GDM1 (cell line): ENCODE measurements around the gene NSD1.
"Not testable (repeated sequence)": the region's sequence is repeated elsewhere in the genome, so short reads cannot be mapped to it uniquely, and the experiment has no call there.

Experiments
- DNase-seq: peaks from one replicate; lab custom pipeline; 2025; lab: John Stamatoyannopoulos, UW

The NSD1 gene

DNA sequence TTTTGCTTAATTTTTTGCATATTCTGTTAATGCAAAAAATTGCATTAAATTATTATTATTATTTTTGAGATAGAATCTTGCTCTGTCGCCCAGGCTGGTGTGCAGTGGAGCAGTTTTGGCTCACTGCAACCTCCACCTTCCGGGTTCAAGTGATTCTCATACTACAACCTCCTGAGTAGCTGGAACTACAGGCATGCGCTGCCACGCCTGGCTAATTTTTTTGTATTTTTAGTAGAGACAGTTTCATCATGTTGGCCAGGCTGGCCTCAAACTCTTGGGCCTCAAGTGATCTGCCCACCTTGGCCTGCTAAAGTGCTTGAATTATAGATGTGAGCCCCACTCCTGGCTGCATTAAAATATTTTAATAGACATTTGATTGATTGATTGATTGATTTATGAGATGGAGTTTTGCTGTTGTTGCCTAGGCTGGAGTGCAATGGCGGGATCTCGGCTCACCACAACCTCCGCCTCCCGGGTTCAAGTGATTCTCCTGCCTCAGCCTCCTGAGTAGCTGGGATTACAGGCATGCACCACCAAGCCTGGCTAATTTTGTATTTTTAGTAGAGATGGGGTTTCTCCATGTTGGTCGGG is 44.4 kb downstream of the NSD1 start:
- DNase-seq = not testable (repeated sequence)

DNA sequence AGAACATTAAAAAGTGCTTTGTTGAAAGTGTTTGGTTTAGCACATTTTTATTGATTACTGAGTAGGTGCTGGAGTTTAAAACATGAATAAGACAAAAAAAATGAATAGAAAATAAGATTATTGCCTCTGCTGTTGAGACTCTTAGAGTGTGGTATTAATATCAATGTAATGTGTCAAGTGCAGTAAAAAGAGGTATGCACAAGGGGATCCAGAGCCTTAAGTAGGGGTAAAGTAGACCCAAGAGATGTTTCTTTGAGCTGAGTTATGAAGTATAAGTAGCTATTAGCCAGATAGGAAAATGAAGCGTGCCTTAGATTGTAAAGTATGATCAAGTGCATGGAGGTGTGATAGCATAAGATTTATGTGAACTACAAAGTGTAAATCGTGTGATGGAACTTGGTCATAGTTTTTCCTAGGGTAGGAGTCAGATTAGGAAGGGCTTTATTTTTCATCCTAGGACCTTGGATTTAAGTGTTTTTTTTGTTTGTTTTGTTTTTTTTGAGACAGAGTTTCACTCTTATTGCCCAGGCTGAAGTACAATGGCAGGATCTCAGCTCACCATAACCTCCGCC is 45.2 kb downstream of the NSD1 start:
- DNase-seq = no peak

DNA sequence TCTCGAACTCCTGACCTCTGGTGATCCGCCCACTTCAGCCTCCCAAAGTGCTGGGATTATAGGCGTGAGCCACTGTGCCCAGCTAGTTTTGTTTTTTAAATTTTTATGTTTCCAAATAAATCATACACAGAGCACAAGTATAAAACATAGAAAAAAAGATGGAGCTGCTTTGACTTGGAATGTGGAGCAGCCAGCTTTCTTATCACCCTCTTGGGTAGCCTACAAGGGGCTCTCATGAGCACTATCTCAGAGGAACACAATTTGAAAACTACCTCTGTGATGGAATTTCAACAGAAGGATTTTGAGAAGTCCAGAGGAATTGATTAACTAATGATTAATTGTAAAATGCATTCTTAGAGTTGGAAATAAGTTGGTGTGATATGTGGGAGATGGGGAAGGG is 45.9 kb downstream of the NSD1 start:
- no peak for DNase-seq

DNA sequence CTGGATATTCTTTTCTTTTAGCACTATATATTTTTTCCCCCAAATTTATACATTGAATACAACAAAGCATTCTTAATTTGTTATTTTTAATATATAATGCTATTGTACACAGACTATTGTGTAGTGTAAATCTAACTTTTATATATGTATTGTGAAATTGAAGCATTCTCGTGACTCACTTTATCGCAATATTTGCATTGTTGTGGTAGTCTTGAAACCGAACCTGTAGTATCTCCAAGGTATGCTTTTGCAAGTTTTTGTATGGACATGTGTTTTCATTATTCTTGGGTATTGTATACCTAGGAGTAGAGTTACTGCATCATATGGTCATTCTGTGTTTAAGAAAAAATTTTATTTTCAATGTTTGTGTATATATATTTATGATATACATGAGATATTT is 49.6 kb downstream of the NSD1 start:
- no peak for DNase-seq

DNA sequence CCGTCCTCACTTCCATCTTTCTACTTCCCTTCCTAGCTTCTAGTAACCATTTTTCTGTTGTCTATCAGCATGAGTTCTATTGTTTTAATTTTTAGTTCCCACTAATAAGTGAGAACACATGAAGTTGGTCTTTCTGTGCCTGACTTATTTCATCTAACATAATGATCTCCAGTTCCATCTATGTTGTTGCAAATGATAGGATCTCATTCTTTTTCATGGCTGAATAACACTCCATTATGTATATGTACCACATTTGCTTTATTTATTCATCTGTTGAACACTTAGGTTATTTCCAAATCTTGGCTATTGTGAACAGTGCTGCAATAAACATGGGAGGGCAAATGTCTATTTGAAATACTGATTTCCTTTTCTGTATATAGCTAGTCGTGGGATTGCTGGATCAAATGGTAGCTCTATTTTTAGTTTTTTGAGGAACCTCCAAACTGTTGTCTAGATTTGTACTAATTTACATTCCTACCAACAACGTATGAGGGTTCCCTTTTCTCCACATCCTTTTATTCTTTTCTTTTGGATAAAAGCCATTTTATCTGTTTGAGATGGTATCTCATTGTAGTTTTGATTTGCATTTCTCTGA is 50.3 kb downstream of the NSD1 start:
- no peak for DNase-seq

DNA sequence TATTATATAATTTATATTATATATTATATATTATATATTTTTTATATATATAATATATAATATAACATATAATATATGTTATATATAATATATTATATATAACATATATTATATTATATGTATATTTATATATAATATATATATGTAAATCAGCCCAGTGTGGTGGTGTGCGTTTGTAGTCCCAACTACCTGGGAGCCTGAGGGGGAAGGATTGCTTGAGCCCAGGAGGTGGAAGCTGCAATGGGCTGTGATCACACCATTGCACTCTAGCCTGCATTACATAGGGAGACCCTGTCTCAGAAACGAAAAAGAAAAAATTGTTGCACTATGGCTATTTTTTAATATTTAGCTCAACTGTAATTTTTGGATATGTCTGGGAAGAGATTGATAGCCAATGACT is 52.4 kb downstream of the NSD1 start:
- no peak for DNase-seq

DNA sequence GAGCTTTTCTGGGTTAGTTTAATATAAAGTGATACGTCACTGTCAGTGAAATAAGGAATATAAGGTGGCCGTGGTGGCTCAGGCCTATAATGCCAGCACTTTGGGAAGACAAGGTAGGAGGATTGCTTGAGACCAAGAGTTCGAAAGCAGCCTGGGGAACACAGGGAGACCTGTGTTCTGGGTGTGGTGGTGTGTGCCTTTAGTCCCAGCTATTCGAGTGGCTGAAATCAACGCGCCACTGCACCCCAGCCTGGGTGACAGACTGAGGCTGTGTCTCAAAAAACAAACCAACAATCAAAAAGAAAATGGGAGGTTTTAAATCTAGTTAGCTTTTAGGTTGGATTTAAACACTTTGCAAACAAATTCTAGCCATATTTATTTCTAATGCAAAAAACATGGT is 53.1 kb downstream of the NSD1 start:
- DNase-seq = no peak

DNA sequence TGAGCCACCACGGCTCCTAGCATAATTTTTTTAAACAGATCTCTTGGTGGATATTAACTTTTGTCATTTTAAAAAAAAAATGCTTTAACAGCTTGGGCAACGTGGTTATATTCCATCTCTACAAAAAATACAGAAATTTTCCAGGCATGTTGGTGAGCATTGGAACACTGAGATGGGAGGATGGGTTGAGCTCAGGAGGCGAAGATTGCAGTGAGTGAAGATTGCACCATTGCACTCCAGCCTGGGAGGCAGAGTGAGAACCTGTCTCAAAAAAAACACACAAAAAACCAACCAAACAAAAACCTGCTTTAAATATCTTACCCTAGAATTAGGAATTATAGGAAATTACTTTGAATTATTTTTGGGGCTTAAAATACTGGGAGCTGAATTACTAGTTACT is 55.2 kb downstream of the NSD1 start:
- no peak for DNase-seq

DNA sequence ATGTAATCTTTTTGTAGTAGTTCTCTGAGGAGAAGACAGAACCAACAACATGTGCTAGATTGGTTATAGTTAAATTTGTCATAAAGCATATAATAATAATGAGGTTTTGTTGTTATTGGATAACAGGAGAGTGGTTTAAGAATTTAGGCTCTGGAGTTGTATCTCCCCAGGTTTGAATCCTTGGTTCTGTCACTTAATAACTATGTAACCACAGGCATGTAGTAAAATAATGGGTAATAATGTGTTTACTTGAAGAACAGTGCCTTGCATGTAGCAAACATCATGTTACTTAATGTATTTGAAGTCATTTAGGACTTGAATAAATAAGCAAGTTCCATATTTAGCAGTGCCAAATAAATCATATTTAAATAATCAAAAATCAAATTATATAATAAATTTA is 55.8 kb downstream of the NSD1 start:
- no peak for DNase-seq

DNA sequence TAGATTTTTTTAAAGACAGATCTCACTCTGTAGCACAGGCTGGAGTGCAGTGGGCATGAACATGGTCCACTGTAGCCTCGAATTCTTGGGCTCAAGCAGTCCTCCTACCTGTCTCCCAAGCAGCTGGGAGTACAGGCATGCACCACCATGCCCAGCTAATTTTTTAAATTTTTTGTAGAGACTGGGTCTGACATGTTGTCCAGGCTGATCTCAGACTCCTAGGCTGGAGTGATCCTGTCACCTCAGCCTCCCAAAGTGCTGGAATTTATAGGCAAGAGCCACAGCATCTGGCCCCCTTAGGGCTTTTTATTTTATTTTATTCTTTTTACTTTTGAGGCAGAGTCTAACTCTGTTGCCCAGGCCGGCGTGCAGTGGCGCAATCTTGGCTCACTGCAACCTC is 56.4 kb downstream of the NSD1 start:
- DNase-seq = no peak

DNA sequence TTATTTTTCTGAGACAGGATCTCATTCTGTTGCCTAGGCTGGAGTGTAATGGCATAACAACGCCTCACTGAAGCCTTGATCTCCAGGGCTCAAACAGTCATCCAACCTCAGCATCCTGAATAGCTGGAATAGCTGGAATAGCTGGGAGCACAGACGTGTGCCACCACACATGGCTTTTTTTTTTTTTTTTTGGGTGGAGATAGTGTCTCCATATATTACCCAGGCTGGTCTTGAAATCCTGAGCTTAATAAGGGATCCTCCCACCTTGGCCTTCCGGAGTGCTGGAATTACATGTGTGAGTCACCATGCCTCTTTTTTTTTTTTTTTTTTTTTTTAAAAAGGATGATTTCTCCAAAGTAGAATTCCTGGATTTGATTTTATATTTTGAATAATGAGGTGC is 60.7 kb downstream of the NSD1 start:
- no peak for DNase-seq

DNA sequence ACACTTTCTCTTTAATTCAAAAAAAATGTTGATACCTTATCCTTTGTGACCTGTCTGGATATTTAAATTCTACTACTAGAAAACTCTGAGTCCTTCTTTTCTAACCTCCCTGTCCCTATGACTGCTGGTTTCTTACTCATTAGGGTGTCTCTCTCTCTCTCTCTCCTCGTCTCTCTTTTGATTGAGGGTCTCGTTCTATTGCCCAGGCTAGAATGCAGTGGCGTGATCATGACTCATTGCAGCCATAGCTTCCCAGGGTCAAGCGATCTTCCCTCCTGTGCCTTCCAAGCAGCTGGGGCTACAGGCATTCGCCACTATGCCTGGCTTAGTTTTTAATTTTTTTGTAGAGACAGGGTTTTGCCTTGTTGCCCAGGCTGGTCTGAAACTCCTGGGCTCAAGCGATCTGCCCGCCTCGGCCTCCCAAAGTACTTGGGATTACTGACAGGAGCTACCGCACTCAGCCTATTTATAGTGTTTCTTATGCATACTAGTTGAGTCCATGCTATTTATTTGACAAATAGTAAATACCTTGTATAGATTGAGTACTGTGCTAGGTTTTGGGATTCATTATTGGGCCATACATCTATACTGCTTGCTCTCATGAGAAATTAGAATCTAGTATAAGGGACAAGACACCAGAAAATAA is 61.9 kb downstream of the NSD1 start:
- DNase-seq = no peak

DNA sequence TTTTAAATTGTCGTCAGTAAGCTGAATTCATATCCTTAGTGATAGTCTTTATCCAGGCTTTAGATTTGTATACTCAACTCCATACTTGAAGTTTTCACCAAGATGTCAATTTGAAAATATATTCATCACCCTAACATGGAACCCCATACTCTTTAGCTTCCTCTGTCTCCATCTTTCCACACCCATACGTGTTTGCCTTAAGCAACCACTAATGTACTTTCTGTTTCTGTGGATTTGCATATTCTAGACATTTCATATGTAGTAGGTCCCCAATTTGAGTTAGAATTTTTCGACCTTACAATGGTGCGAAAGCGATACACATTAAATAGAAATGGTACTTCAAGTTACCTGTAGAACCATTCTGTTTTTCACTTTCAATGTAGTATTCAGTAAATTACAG is 65.2 kb downstream of the NSD1 start:
- DNase-seq = no peak

DNA sequence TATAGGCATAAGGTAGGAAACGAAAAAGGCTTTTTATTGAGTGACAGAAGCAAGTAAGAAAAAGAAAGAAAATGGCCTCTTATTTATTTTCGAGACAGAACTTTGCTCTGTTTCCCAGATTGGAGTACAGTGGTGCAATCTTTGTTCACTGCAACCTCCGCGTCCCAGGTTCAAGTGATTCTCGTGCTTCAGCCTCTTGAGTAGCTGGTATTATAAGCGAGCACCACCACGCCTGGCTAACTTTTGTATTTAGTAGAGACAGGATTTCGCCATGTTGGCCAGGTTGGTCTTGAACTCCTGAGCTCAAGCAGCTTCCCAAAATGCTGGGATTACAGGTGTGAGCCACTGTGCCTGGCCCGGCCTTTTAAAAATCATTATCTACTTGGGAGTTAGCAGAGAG is 70.7 kb downstream of the NSD1 start:
- no peak for DNase-seq

DNA sequence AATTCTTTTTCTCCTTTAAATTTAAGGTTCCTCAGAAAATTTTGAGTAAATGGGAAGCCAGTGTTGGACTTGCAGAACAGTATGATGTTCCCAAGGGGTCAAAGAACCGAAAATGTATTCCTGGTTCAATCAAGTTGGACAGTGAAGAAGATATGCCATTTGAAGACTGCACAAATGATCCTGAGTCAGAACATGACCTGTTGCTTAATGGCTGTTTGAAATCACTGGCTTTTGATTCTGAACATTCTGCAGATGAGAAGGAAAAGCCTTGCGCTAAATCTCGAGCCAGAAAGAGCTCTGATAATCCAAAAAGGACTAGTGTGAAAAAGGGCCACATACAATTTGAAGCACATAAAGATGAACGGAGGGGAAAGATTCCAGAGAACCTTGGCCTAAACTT is 76.0 kb downstream of the NSD1 start:
- DNase-seq = no peak

DNA sequence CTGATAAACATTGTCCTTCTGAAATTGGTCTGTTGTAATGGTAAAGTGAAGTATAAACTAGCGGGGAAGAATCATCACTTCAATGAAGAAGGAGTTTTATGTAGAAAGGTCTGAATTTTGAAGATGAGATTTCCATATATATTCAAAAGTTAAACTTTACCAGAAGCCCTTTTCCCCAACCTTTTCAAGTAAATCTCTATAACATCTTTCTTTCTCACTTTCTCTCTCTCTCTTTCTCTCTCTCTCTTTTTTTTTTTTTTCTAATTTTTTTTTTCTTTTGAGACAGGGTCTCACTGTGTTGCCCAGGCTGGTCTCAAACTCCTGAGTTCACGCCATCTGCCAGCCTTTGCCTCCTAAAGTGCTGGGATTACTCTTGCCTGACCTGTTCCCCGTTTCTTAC is 78.7 kb downstream of the NSD1 start:
- no peak for DNase-seq

DNA sequence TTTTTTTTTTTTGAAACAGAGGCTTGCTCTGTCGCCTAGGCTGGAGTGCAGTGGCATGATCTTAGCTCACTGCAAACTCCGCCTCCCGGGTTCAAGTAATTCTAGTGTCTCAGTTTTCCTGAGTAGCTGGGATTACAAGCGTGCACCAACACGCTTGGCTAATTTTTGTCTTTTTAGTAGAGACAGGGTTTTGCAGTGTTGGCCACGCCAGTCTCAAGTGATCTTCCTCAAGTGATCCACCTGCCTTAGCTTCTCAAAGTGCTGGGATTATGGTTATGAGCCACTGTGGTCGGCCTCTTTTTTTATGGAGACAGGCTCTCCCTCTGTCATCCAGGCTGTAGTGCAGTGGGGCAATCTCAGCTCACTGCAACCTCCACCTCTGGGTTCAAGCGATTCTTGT is 87.0 kb downstream of the NSD1 start:
- no peak for DNase-seq

DNA sequence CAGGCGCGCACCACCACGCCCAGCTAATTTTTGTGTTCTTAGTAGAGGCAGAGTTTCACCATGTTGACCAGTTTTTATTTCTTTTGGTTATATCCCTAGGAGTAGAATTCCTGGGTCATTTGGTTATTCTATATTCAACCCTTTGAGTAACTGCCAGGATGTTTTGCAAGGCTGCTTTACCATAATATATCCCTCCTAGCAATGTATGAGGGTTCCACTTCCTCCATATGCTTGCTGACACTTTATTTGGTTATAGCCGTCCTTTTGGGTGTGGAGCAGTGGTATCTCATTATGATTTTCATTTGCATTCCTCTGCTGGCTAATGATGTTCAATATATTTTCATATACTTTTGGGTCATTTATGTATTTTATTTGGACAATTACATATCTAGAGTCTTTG is 88.7 kb downstream of the NSD1 start:
- DNase-seq = no peak

DNA sequence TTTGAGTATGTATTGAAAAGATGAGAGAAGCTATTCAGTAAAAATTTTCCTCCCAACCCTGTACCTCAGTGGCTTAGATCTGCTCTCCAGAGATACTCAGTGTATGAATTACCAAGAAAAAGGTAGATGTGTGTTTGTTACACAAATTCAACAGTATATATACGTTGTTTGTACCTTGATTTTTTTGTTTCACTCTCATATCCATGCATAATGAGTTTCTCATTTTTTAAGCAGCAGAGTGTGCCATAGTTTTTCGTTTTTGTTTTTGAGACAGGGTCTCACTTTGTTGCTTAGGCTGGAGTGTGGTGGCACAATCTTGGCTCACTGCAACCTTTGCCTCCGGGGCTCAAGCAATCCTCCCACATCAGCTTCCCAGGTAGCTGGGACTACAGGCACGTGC is 92.2 kb downstream of the NSD1 start:
- no peak for DNase-seq

DNA sequence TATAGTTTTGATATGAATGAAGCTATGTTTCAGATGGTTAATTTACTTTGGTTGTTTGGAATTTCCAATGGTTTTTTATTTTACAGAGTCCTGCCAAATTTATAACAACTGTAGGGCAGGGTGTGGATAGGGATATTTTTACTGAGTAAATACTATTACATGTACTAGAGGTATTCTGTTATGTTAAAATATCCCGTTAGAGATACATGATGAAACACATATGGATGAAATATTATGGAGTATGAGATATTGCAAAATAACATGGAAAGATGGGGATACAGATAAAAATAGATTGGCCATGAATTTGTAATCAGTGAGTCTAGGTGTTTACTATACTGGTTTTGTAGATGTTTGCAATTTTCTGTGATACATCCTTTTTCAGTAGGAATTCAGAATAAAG is 93.3 kb downstream of the NSD1 start:
- DNase-seq = no peak

DNA sequence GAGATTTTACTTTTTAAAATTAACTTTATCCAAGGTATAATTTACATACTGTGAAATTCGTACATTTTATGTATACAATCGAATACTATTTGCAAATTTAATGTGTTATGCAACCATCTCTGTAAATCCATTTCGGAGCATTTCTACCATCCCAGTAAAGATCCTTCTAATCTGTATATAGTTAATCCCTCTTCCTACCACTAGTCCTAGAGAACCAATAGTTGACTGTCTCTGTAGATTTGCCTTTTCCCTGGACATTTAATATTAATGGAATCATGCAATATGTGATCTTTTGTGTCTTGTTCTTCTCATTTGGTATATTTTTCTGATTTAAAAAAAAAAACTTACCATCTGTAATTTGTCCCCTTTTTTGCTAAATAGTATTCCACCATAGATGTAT is 95.2 kb downstream of the NSD1 start:
- no peak for DNase-seq

DNA sequence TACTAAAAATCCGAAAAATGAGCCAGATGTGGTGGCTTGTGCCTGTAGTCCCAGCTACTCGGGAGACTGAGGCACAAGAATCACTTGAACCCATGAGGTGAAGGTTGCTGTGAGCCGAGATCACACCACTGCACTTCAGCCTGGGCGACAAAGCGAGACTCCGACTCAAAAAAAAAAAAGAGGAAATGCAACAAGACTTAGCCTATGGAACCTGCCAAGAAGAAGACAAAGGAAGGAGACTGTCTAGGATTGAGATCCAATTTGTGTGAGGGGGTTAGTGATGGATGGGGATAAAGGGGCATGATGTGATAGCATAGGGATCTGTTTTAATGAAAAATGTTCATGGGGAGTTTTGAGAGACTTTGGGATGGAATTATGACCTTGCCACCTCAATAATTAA is 97.1 kb downstream of the NSD1 start:
- no peak for DNase-seq

DNA sequence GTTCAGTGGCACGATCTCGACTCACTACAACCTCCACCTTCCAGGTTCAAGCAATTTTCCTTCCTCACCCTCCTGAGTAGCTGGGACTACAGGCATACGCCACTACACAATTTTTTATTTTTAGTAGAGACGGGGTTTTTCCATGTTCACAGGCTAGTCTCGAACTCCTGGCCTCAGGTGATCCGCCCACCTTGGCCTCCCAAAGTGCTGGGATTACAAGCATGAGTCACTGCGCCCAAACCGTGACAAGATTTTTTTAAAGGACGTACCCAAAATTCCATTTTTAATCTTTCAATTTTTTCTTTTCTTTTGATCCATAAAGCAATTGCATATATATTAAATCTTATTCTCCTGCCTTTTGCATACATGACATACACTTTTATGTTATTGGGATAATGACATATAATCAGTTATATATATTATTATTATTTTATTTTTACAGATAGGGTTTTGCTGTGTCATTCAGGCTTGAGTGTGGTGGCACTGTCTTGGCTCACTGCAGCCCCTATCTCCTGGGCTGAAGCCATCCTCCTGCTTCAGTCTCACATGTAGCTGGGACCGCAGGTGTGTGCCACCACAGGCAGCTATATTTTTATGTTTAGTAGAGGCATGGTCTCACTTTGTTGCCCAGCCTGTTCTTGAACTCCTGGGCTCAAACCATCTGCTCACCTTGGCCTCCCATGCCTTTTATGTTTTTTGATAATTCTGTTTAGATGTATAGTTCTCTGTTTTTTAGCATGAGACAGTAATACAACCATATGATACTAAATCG is 98.1 kb downstream of the NSD1 start:
- DNase-seq = no peak
